Smooth muscle cell (in vitro differentiated cells): ENCODE measurements around the gene C22orf15. TPM values are rescaled to one million over a fixed set of nuclear protein-coding genes. Genes with fewer than 3 reads are reported as not detected.

Experiments used
- DNase-seq: peaks from one replicate; lab custom pipeline; 2025; ENCODE audit not compliant: unreplicated experiment; lab: John Stamatoyannopoulos, UW
- H2AFZ ChIP-seq: fragments of 200-600 bp; sonication (generic); 2 replicates; pipeline ENCODE4 v1.6.0; 2016; ENCODE audit warnings: antibody characterized with exemption, low read depth, mild to moderate bottlenecking
- H3F3A ChIP-seq: fragments of 200-600 bp; sonication (generic); 2 replicates; pipeline ENCODE4 v1.6.0; 2017; ENCODE audit warnings: antibody characterized with exemption, low read depth
- H3K27ac ChIP-seq: fragments of 200-600 bp; sonication (generic); 2 replicates; pipeline ENCODE4 v1.5.1; 2016; ENCODE audit warnings: low read depth, mild to moderate bottlenecking
- H3K27me3 ChIP-seq: fragments of 200-600 bp; sonication (generic); 2 replicates; pipeline ENCODE4 v1.6.1; 2016; ENCODE audit warnings: low read depth, mild to moderate bottlenecking
- H3K36me3 ChIP-seq: fragments of 200-600 bp; sonication (generic); 2 replicates; pipeline ENCODE4 v1.5.1; 2016; ENCODE audit warnings: low read depth
- H3K4me1 ChIP-seq: fragments of 200-600 bp; sonication (generic); 2 replicates; pipeline ENCODE4 v1.5.1; 2016; ENCODE audit warnings: low read depth
- H3K4me2 ChIP-seq: fragments of 200-600 bp; sonication (generic); 2 replicates; pipeline ENCODE4 v1.6.0; 2016; ENCODE audit warnings: mild to moderate bottlenecking
- H3K4me3 ChIP-seq: fragments of 200-600 bp; sonication (generic); 2 replicates; pipeline ENCODE4 v1.5.1; 2016; ENCODE audit warnings: mild to moderate bottlenecking
- H3K79me2 ChIP-seq: fragments of 200-600 bp; sonication (generic); 2 replicates; pipeline ENCODE4 v1.6.0; 2016; ENCODE audit warnings: low read depth, mild to moderate bottlenecking
- H3K9ac ChIP-seq: fragments of 200-600 bp; sonication (generic); 2 replicates; pipeline ENCODE4 v1.6.0; 2016; ENCODE audit warnings: low read depth
- H3K9me3 ChIP-seq: fragments of 200-600 bp; sonication (generic); replicated peaks from 2 replicates; pipeline ENCODE4 v1.5.1; 2016; ENCODE audit warnings: low read depth
- H4K20me1 ChIP-seq: fragments of 200-600 bp; sonication (generic); 2 replicates; pipeline ENCODE4 v1.6.0; 2016; ENCODE audit warnings: low read depth
- WGBS: methylation state at CpG from one replicate; pipeline ENCODE4 v1.1.7; 2016; ENCODE audit warnings: low lambda C conversion rate; 5-methylcytosine and 5-hydroxymethylcytosine counted together
- polyA plus RNA-seq: library from polyadenylated mRNA; unstranded; fragments of >200 nt; fragmentation: Nextera tagmentation; extraction: Ambion mirVana; gene quantifications from 2 replicates; pipeline ENCODE4 v1.2.1, GENCODE V29; 2016
- total RNA-seq: library from RNA; depleted of rRNA; stranded (reverse); fragments of >200 nt; gene quantifications from 2 replicates; pipeline ENCODE4 v1.2.3, GENCODE V29; 2014
- TF ChIP-seq, protein P1 (sequence below): fragments of 200-600 bp; sonication (generic); IDR thresholded peaks from 2 replicates; pipeline ENCODE4 v1.5.1; 2017; ENCODE audit warnings: borderline replicate concordance, mild to moderate bottlenecking, antibody characterized with exemption; ENCODE audit not compliant: insufficient read depth, poor library complexity, severe bottlenecking

The C22orf15 gene
- total and polyA plus RNA-seq, 2 experiments from 2014 or later = 1.5 TPM; not detected in 1

DNA sequence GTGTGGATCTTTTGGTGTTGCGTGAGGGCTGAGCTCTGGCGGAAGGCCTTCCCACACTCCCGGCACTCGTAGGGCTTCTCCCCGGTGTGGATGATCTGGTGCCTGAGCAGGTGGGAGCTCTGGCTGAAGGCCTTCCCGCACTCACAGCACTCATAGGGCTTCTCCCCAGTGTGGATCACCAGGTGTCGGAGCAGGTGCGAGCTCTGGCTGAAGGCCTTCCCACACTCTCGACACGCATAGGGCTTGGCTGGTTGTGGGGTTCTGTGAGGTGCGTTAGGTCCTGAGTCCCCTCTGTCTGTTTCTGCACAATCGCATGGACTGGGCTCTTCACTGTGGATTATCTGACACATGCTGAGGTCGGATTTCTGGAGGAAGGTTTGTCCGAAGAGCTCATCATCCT is 18.3 kb upstream of the C22orf15 start:
- H3K4me2 ChIP-seq = no peak overlapping the region
- H3K36me3 ChIP-seq = peaks cover 9% of the 10 kb centered on the region
- H3K27me3 ChIP-seq = no peaks in the 10 kb centered on the region
- H3K79me2 ChIP-seq = peaks cover 25% of the 10 kb centered on the region
- TF ChIP-seq, protein P1, sequence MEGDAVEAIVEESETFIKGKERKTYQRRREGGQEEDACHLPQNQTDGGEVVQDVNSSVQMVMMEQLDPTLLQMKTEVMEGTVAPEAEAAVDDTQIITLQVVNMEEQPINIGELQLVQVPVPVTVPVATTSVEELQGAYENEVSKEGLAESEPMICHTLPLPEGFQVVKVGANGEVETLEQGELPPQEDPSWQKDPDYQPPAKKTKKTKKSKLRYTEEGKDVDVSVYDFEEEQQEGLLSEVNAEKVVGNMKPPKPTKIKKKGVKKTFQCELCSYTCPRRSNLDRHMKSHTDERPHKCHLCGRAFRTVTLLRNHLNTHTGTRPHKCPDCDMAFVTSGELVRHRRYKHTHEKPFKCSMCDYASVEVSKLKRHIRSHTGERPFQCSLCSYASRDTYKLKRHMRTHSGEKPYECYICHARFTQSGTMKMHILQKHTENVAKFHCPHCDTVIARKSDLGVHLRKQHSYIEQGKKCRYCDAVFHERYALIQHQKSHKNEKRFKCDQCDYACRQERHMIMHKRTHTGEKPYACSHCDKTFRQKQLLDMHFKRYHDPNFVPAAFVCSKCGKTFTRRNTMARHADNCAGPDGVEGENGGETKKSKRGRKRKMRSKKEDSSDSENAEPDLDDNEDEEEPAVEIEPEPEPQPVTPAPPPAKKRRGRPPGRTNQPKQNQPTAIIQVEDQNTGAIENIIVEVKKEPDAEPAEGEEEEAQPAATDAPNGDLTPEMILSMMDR = no peak
- H3K9me3 ChIP-seq = no peaks in the 10 kb centered on the region
- no peak overlapping the region for H2AFZ ChIP-seq
- no peaks in the 10 kb centered on the region for H3K4me1 ChIP-seq
- peaks cover 53% of the 10 kb centered on the region for H4K20me1 ChIP-seq
- DNase-seq = no peak
- WGBS = 97% methylated on average over 14 of the region's 14 CpGs
- no peak overlapping the region for H3K9ac ChIP-seq
- H3K27ac ChIP-seq = no peak overlapping the region
- no peaks in the 10 kb centered on the region for H3F3A ChIP-seq
- no peak overlapping the region for H3K4me3 ChIP-seq

GRCh38 chr22:23745791-23746190 is 17.0 kb upstream of the C22orf15 start:
- Histone ChIP-seq H3K4me3 (no peak overlapping the region), H3K9me3 (no peaks in the 10 kb centered on the region), H3K4me2 (no peak overlapping the region), H4K20me1 (peaks cover 53% of the 10 kb centered on the region), H3K4me1 (peaks cover 7% of the 10 kb centered on the region), H3K27me3 (no peaks in the 10 kb centered on the region), H3K79me2 (peaks cover 38% of the 10 kb centered on the region), H2AFZ (no peak overlapping the region), H3K36me3 (peaks cover 9% of the 10 kb centered on the region), H3F3A (no peaks in the 10 kb centered on the region), H3K27ac (no peak overlapping the region), H3K9ac (no peak overlapping the region)
- 79% methylated on average over 6 of the region's 6 CpGs for WGBS
- DNase-seq = no peak
- TF ChIP-seq, protein P1 = no peak

DNA sequence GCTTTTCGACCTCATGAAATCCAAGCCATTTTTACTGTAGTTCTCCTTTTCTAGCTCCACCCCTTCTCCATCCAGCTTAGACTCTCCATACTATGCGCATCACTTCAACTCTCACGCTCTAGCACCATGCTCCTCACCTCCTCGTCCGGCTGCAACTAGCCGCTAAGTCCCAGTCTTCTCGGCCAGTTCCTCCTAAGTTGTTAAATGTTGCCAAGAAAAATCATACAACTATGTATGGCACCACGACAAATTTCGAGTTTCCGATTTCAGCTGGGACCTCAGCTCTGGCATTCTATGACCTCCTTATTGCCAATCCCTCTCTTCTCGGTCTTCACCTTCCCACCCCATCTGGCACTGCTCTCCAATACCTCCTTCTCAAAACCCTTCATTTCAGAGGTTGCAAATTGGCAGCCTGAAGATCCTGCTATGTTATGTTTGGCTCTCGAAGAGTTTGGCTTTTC is 12.9 kb upstream of the C22orf15 start:
- Histone ChIP-seq H4K20me1 (peaks cover 25% of the 10 kb centered on the region), H3F3A (no peaks in the 10 kb centered on the region), H3K27ac (no peak overlapping the region), H3K9ac (peak overlapping the region; percentile 56), H3K79me2 (peaks cover 38% of the 10 kb centered on the region), H3K4me2 (peak overlapping the region; percentile 98), H3K27me3 (no peaks in the 10 kb centered on the region), H3K36me3 (no peaks in the 10 kb centered on the region), H3K4me1 (peaks cover 11% of the 10 kb centered on the region), H3K9me3 (no peaks in the 10 kb centered on the region), H2AFZ (no peak overlapping the region), H3K4me3 (peak overlapping the region; percentile 94)
- no peak for DNase-seq
- 90% methylated on average over 12 of the region's 12 CpGs for WGBS
- TF ChIP-seq, protein P1 = no peak

- Histone ChIP-seq H3K9ac (peak overlapping the region; percentile 56), H3F3A (no peaks in the 10 kb centered on the region), H3K27ac (peak overlapping the region; percentile 63), H3K4me1 (peaks cover 11% of the 10 kb centered on the region), H3K79me2 (peaks cover 38% of the 10 kb centered on the region), H3K4me2 (peak overlapping the region; percentile 98), H3K27me3 (no peaks in the 10 kb centered on the region), H3K9me3 (no peaks in the 10 kb centered on the region), H2AFZ (peak overlapping the region; percentile 94), H3K36me3 (no peaks in the 10 kb centered on the region), H3K4me3 (peak overlapping the region; percentile 94), H4K20me1 (peaks cover 25% of the 10 kb centered on the region)
- WGBS = 44% methylated on average over 5 of the region's 5 CpGs
- TF ChIP-seq, protein P1 = no peak
- DNase-seq = no peak
Observed at GRCh38 chr22:23750367-23750713, 12.4 kb upstream of the C22orf15 start.
